ENCODE measurements around the gene WNK1.
"Not testable (repeated sequence)": the region's sequence is repeated elsewhere in the genome, so short reads cannot be mapped to it uniquely, and the experiment has no call there.

The WNK1 gene

GRCh38 chr12:780750-781379 is 28.5 kb downstream of the WNK1 start:
- DNase-seq, result no peak

- no peak for DNase-seq
These were observed 33.3 kb downstream of the WNK1 start for GRCh38 chr12:785706-786105.

GRCh38 chr12:788288-788687 is 35.9 kb downstream of the WNK1 start:
- DNase-seq, result no peak

GRCh38 chr12:788762-789161 is 36.4 kb downstream of the WNK1 start:
- not testable (repeated sequence) for DNase-seq

- no peak for DNase-seq
These were observed 37.6 kb downstream of the WNK1 start for GRCh38 chr12:789852-790563.

GRCh38 chr12:790608-791007 is 38.2 kb downstream of the WNK1 start:
- DNase-seq, result no peak

- DNase-seq, result no peak
These were observed 40.7 kb downstream of the WNK1 start for GRCh38 chr12:793037-793436.

GRCh38 chr12:793711-794110 is 41.3 kb downstream of the WNK1 start:
- DNase-seq, result no peak

GRCh38 chr12:795305-795704 is 42.9 kb downstream of the WNK1 start:
- DNase-seq, result no peak

- DNase-seq, result no peak
These were observed 48.0 kb downstream of the WNK1 start for GRCh38 chr12:800401-800800.

- DNase-seq, result no peak
These were observed 50.1 kb downstream of the WNK1 start for GRCh38 chr12:802242-803120.

GRCh38 chr12:805022-805632 is 52.7 kb downstream of the WNK1 start:
- no peak for DNase-seq

- DNase-seq, result no peak
These were observed 53.9 kb downstream of the WNK1 start for GRCh38 chr12:806200-806791.

- no peak for DNase-seq
These were observed 54.8 kb downstream of the WNK1 start for GRCh38 chr12:807041-807735.

GRCh38 chr12:810116-810515 is 57.7 kb downstream of the WNK1 start:
- no peak for DNase-seq

- DNase-seq, result no peak
These were observed 58.5 kb downstream of the WNK1 start for GRCh38 chr12:810671-811415.

- no peak for DNase-seq
These were observed 60.6 kb downstream of the WNK1 start for GRCh38 chr12:812950-813349.

- not testable (repeated sequence) for DNase-seq
These were observed 65.1 kb downstream of the WNK1 start for GRCh38 chr12:817456-817855.

- no peak for DNase-seq
These were observed 65.7 kb downstream of the WNK1 start for GRCh38 chr12:817941-818600.

GRCh38 chr12:818733-819132 is 66.4 kb downstream of the WNK1 start:
- no peak for DNase-seq

- no peak for DNase-seq
These were observed 68.0 kb downstream of the WNK1 start for GRCh38 chr12:820336-820735.

Measured in KG1 (cell line).